Bone marrow (tissue), 2 donors: ENCODE data around the gene KHSRP.
A peak's percentile ranks its signal among the peaks of the same experiment; 100 is the strongest.
"Not testable (repeated sequence)": the region's sequence is repeated elsewhere in the genome, so short reads cannot be mapped to it uniquely, and the experiment has no call there.

Experiments used
- DNase-seq, 2 donors: peaks; one replicate each; lab custom pipeline; 2025; lab: John Stamatoyannopoulos, UW

KHSRP gene

GRCh38 chr19:6417713-6418561 lies 6.7 kb downstream of the KHSRP start:
- DNase-seq: no peak

- no peak for DNase-seq
Observed at GRCh38 chr19:6416658-6417405, 7.8 kb downstream of the KHSRP start.

DNA sequence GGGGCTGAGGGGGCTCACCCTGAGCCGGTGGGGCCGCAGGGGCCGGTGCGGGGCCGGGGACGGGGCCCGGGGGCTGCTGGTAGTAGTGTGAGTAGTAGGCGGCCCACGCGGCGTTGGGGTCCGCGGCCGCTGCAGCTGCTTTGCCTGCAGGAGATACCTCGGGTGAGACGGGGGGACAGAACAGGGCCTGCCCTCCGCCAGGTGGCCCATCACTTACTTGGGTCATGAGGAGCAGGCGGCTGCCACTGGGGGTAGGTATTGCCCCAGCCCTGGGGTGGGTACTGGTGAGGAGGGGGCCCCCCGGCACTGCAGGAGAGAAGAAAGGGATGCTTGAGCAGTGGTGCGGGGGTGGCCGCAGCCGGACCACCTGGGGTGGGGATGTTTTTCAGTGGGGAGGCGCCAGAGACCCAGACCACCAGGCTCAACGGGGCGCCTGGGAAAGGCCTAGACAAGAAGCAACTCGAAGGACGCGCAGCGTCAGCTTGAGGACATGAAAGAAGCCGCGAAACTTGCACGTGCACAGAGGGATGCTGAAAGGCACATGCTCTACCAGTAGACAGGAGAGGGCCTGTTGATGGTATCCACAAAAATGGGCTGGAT lies 8.9 kb downstream of the KHSRP start:
- DNase-seq: no peak

DNA sequence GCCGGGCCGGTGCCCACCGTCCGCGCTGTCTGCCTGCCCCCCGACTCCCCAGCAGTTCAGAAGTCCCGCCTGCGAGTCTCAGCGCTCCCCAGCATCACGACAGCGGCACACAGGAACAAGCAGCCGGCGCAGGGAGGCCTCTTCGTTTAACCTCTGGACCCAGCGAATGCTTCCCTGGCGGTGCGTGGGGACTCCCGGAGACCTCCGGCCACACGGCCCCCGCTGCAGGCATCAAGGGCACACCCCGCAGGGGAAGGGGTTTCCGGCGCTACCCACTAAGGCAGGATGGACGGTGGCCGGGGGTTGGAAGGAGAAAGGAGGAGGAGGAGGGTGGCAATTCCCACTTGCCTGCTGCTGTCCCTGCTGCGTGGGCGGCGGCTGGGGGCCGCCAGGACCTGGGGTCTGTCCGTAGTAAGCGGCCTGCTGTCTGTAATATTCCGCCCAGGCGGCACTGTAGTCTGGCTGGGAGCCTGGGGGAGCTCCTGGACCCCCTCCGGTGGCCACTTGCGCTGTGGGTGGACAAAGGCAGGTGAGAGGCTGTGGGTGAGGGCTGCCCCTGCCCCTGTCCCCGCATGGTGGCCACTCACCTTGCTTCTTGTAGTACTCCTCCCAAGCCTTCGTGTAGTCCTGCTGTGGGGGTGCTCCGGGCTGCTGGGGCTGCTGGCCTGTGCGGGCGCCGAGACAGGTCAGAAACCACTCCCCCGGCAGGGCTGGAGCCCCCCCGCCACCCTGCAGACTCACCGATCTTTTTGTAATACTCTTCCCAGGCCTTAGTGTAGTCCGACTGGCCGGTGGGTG lies 9.6 kb downstream of the KHSRP start:
- no peak for DNase-seq

DNA sequence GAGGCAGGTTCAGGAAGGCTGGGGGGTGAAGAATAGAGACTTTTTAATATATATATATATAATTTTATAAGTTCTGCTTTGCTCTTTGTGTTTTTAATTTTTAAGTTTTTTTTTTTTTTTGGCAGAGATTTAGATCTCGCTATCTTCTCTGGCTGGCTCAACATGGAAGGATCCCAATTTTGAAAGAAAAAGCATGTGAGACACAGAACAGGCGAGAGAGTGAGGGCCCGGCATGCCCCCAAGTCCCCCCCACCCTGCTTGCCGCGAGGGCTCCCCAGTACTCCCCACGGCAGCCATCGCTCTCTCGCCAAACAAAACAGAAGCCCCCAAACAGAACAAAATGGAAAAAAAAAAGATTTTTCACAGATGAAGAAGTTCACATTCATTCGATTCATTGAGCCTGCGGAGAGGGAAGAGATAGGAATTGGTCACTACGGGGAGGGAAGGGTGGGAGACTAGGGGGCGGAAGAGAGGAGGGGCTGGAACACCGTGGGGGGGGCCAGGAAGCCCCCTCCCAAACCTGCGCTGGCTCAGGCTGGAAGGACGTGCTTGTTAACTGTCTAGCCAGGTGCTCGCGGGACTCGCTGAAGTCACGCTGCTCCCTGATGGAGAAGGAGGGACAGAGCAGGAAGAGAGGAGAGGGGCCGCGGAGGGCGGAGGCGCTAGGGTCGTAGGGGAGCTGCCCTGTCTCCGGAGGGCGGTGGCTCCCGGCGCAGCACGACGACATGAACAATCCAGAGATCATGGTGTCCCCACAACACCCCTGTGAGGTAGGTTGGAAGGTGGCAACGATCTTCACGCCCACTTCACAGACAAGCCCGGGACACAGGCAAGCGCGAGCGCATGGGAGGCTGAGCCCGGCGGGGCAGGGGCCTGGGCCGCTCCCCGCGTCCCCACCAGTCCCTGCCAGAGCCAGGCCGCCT lies 10.6 kb downstream of the KHSRP start:
- no peak for DNase-seq

GRCh38 chr19:6413291-6413690 lies 11.3 kb downstream of the KHSRP start:
- no peak for DNase-seq

DNA sequence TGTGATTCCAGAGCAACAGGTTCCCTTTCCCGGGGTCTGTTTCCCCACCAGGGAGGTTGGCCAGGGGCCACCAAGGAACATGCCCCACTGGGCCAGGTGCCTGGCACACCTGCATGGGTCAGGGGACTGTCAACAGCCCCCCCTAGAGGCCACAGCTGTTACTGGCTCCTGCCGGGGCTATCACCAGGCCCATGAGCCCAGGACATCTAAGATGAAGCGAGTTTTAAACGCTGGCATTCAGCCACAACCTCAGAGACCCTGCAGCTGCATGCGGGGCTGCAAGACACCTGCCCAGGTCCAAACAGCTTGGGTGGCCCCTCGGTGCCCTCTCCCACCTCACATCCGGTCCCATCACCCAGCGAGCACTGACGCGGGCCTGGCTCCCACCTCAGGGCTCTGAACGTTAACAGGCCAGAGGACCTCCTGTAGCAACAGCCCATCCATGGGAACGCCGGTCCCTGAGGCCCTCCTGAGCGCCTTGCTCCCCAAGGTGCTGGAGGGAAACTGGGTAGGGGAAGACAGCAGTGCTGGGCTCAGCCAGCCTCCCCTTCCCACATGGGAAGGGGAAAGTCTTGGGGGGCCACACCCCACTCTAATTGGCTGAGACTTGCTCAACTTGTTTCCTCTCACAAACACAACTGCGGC lies 12.0 kb downstream of the KHSRP start:
- no peak for DNase-seq

DNA sequence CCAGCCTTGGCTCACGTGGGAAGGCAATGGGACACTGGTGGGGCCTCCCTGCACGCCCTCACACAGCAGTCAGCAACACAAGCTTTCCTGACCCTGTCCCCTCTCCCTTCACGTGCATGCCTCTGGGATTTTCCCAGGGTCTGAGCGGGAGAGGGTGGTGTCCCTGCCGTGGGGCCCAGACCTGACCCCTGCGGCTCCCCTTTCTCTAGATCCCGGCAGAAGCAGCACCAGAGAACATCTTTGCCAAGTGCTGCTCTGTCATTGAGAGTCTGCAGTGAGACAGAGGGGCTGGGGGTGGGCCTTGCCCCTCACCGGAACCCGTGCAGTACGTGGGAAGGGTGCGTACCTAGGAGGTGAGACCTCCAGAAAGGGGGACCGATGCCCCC lies 12.6 kb downstream of the KHSRP start:
- DNase-seq: no peak

DNA sequence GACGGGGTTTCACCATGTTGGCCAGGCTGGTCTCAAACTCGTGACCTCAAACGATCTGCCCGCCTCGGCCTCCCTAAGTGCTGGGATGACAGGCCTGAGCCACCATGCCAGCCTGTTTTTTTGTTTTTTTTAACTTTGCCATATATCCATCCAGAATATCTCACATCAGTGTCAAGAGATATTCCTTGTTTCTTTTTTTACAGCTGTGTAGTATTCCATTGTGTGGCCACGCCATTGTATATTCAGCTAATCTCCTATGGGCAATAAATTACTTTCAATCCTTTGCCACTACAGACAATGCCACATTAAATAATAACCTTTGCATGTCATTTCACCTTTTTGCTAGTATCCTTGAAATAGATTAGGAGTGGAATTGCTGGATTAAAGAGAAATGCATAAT lies 15.3 kb downstream of the KHSRP start:
- no peak for DNase-seq

- DNase-seq: no peak
Observed at GRCh38 chr19:6406401-6406800, 18.2 kb downstream of the KHSRP start.

DNA sequence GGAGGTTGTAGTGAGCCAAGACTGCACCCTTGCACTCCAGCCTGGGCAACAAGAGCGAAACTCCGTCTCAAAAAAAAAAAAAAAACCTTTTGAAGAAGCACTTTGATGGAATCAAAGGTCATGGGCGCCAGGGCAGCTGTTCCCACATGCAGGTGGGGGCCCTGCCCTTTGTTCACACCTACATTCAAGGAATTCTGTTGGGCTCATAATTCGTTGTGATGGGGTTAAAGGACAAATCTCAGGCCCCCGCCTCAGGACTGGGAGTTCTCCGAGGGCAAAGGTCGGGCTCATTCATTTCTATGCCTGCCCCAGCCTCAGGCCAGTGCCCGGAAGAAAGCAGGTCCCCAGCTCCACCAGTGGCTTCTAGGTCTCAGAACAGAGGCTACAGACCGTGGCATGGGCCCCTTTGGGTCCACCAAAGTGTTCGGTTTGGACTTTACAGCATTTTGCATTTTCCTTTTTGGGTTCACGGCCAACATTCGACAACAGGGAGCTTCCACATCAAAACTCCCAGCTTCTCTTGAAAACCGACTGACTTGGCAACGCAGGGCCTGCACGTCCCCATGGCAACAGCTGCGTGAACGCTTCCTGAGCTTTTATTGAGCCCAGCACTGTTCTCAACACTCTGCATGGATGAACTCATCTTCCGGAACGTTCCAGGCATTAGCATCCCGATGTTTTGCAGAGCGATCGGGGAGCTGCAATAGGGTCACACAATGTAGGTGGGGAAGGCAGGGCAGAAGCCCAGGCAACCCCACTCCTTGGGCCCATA lies 21.6 kb downstream of the KHSRP start:
- DNase-seq: no peak

DNA sequence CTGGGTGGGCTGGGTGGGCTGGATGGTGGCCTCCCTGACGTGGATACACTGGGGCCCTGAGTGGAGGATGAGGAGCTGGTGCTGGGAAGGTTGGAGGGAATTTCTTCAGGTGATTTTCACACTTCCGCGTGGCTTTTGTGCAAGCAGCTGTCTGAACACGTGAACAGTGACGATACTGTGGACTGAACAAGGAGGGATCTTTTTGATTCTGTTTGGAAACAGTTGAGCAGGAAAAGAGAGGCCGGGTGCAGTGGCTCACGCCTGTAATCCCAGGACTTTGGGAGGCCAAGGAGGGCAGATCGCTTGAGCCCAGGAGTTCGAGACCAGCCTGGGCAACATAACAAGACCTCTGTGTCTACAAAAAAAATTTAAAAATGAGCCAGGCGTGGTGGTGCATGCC lies 22.6 kb downstream of the KHSRP start:
- DNase-seq: no peak

GRCh38 chr19:6400062-6400944 lies 24.3 kb downstream of the KHSRP start:
- DNase-seq: not testable (repeated sequence)

DNA sequence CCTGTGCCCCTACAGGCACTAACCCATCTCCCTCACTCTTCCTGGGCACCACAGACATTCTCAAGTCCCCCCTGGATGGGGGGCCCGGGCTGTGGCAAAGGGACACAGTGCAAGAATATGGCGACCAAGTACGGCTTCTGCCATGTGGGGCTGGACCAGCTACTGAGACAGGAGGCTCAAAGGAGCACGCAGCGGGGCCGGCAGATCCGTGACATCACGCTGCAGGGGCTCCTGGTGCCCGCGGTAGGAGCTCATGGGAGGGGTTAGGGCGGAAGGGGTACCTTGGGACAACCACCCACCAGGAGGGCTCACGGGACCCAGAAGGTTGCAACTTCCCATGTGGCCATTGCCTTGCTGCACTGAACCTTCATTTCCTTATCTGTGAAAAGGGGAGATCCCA lies 28.3 kb downstream of the KHSRP start:
- DNase-seq: no peak

GRCh38 chr19:6394831-6395230 lies 29.8 kb downstream of the KHSRP start:
- no peak for DNase-seq

DNA sequence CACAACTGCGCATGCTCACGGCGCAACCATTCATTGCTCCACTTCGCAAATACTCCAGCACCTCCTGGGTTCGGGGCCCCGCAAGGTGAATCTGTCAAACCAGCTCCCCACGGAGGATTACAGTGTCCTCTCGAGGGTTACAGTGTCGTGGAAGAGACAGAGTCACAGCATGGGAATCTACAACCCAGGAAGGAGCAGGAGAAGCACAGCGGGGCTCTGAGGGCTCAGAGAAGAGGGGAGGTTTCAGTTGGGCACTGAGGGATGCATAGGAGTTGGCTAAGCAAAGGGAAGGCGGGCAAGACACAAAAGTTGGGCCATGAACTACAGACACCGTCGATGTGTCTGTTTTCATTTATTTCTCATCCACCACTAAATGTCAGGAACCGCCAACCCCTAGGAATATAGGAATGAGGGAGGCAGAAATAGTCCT lies 30.6 kb downstream of the KHSRP start:
- DNase-seq: no peak

DNA sequence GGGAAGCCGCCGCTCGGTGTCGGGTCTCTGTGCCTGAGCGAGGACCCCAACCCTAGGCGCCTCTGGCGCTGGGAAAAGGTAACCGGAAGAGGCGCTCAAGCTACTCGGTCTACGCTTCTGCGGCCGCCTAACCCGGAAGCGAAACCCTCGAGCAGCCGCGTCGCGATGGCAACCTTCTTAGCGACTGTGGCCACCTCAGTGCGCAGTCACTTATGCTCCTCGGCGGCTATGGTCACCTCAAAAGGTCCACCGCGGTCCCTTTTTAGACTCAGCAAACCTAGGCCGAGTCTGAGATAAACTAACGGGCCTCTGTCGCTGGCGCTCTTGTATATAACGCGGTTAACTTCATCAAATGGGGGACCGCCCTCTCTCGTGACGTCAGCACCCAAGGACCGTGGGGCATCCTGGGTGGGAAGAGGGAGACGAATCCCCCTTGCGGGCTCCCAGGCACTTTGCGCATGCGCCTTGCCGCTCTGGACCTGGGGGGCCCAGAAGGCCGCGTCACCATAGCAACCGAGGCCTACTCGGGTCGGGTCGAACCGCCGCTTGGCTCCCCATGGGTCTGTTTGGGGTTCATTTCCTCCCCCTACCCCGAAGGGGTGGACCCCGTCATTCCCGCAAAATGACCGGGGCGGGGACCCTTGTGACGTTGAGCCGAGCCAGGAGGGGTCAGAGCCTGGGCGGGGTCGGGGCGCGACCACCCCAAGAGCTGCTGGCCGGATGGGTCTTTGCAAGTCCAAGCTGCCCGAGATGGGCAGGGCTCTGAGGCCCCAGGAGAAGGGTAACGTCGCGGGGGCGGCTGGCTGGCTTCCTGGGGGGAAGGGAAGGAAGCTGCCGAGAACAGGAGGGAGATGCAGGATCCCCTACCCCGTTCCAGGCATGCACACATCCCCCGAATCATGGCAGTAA lies 31.3 kb downstream of the KHSRP start, which contains the start of gene GTF2F1:
Gene GTF2F1 (minus strand): TSS at position 91 of the 909 bp plus-strand sequence. CDS start 169 bp downstream, outside the sequence.
- DNase-seq: peak; percentile 85 to 90
